ENCODE results near the gene PTPN6.
A peak's percentile ranks its signal among the peaks of the same experiment; 100 is the strongest.

The PTPN6 gene

DNA sequence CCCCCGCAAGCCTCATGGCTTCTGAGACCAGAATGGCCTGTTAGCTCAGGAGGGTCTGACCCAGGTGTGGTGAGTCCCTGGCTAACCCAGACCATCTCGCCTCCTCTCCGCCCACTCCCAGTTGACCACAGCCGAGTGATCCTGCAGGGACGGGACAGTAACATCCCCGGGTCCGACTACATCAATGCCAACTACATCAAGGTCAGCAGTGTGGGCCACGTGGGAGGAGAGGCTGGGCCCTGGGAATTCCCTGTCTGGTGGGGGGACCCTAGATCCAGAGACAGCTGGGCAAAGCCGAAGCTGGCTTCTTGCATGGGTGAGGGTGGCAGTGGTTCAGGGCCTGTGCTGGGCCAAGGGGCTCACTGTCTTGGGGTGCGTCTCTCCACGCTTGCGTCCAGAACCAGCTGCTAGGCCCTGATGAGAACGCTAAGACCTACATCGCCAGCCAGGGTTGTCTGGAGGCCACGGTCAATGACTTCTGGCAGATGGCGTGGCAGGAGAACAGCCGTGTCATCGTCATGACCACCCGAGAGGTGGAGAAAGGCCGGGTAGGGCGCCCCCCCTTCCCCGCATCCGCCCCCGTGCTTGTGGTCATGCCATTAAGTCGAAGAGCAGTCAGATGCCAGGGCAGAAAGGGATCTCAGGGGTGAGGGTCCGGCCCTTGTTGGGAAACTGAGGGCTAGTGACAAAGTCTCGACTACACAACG lies 5.0 kb downstream of the PTPN6 start:
- no peak for DNase-seq (ENCODE audit: low read depth)

DNA sequence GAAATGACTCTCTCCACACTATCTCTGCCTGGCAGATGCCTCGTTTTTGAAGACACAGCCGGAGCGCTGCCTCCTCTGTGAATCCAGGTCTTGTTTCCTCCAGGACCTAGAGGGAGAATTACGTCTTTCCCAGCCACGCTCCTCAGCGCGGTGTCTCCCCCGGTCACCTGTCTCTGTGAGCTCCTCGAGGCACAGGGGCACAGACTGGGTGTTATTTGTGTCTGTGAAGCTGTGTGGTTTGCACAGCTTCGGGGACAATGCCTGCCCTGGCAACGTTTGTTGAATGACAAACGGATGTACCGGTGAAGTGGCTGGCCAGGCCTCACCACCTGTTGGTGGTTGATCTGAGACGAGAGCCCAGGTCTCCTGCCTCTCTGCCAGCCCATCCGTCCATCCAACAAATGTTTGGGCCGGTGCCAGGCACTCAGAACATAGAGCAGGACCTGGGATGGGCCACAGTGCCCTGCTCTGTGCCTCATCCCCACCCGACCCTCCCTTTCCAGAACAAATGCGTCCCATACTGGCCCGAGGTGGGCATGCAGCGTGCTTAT lies 6.1 kb downstream of the PTPN6 start:
- no peak for DNase-seq (ENCODE audit: low read depth)

DNA sequence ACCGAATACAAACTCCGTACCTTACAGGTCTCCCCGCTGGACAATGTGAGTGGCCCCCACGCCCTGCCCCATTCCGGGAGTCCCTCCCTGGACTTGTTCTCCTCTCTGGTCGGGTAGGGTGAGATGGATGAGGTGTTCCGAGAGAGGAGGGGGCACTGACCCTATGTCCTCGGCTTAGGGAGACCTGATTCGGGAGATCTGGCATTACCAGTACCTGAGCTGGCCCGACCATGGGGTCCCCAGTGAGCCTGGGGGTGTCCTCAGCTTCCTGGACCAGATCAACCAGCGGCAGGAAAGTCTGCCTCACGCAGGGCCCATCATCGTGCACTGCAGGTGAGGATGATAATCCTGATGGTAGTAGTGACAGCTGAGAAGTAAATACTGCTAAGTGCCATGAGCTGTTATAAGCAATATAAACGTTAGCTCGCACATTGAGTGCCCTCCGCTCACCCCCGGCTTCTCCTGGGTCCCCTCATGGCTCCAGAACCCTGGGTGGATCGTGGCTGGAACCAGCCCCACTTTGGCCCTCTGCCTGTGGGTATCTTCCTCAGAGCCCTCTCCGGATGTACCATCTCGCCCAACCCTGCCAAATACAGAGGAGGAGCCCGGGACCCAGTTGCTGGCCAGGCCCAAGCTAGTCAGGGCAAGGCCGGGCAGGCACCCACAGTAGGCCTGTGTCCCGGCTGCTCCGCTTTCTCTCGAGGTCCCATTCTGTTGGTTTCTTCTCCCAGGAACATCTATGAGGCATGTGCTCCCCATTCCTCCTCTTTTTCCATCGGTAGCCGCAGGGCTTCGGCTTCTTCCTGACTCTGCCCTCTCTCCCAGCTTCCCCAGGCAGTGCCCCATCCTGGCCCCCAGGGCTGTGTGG lies 6.8 kb downstream of the PTPN6 start:
- no peak for DNase-seq (ENCODE audit: low read depth)

DNA sequence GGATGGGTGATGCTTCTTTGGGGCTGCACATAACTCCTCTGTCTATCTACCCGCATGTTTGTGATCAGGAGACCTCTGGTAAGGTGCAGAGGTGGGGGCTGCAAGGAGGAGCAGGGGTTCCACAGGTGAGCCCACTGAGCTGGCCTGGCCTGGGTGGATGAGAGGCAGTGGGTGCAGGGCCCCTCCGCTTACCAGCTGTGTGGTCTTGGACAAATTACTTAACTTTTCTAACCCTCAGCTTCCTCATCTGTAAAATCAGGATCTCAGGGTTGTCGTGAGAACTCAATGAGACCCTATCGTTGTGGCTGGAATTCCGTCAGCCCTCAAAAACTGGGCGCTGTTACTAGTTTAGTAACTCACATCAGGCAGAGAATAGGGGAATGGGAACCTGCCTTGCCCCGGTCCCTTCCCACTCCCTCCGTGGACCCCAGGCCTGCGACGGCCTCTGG lies 7.5 kb downstream of the PTPN6 start:
- DNase-seq (ENCODE audit: low read depth): no peak

DNA sequence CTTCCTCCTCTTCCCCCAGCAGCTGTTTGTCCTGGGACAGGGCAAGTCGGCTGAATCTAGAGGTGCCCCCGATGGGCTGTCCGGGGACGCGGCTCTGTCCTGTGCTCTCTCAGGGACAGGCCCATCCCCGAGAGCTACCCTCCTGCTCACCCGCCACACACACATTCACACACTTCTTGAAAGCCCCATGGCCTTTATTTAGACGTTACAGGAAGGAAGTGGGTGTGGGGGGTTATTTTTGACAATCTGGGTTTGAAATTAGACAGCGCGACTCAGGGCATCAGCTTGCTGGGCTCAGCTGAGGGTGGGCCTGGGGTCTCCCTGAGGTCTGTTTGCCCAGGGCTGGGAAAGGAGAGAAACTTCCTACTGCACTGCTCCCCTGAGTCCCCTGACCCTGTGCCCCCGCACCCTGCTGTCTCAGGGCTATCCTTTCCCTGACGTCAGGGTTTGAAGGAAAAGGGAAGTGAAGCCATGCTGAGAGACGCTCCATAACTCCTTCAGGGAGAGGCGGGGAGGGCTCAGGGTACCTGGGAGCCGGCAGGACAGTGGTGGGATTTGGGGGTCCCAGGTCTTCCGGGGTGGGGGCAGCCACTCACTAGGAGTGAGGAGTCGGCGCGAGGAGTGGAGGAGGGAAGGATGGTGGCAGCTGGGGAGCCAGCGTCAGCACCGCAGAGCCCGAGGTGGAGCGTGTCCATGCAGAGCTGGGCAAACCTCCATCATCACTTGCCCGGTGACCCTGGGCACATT lies 8.1 kb downstream of the PTPN6 start:
- DNase-seq (ENCODE audit: low read depth): no peak

DNA sequence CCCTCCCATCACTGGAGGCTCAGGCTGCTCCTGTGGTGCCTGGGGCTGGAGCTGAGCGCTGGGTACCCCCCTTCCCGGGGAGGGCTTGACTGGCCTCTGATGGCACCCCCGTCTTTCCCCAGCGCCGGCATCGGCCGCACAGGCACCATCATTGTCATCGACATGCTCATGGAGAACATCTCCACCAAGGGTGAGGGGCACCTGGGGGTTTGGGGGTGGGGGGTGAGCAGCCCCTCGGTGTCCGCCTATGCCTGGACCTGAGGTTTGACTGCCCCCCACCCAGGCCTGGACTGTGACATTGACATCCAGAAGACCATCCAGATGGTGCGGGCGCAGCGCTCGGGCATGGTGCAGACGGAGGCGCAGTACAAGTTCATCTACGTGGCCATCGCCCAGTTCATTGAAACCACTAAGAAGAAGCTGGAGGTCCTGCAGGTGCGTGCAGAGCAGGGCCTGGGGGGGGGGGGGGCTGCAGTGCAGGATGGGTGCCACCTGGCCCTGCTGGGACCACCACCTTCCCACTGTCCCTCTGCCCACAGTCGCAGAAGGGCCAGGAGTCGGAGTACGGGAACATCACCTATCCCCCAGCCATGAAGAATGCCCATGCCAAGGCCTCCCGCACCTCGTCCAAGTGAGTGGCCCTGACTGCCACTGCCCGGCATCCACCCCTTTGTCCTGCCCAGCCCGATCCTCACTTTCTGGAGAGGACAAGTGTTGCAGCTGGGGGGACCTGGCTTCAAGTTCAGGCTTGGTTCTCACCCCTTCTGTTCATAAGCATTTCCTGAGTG lies 8.8 kb downstream of the PTPN6 start:
- no peak for DNase-seq (ENCODE audit: low read depth)

DNA sequence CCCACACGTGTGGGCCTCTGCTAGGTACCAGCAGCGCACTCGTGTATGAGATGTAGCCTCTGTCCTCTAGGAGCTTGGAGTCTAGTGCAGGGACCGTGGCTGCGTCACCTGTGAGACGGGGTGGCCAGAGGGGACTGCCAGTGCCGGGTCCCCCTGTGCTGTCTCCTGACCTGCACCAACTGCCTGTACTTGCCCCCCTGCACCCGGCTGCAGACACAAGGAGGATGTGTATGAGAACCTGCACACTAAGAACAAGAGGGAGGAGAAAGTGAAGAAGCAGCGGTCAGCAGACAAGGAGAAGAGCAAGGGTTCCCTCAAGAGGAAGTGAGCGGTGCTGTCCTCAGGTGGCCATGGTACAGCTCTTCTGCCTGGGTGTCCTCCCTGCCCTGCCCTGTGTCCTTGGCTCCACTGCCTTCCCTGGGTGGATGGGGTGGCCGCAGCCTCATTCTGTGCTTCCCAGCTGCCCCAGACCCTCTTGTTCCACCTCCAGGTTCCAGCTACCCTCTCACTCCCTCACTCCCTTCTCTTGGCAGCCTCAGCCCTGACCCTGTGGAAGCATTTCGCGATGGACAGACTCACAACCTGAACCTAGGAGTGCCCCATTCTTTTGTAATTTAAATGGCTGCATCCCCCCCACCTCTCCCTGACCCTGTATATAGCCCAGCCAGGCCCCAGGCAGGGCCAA lies 9.6 kb downstream of the PTPN6 start:
- DNase-seq (ENCODE audit: low read depth): no peak

DNA sequence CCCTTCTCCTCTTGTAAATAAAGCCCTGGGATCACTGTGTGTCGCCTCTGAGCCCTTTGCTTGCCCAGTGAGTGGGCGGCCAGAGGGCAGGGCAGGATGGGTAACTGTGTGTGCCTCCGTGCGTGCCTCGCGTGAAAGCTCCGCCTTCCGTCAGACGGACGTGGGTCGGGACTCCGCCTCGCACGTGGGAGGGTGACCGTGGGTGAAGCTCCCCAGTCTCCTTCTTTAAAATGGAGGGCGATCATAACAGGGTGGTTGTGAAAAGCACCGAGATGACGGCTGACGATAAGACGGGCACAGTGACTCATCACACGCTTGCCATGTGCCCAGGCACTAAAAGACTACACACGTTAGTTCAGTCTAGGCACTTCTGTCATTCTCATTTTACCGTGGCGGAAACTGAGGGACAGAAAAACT lies 10.1 kb downstream of the PTPN6 start:
- peak; percentile 33 for DNase-seq (ENCODE audit: low read depth)

DNA sequence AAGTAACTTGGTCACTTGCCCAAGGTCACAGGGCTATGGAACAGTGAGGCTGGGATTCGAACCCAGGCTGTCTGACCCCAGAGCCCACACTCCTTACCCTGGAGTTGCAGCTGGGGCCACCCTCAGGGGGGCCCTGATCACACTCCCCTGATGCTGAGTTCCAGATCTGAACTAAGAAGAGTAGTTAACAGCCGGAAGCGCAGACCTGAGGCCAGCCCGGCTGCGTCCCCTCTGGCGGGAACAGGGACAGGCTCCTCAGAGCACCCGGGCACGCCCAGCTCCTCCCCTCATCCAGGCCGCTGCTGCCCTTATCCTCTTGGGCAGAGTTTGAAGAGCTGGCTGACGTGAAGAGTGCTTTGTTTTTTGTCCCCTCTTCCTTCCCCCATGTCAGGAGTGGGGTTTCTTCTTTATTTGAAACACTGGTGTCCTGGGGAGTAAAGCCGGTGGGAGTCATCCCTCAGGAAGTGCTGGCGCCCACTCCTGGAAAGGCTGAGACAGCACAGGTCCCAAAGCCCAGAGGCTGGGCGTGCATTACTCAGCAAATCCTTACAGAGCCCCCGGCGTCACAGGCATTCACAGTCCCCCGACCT lies 10.6 kb downstream of the PTPN6 start:
- DNase-seq (ENCODE audit: low read depth): peak; percentile 51

DNA sequence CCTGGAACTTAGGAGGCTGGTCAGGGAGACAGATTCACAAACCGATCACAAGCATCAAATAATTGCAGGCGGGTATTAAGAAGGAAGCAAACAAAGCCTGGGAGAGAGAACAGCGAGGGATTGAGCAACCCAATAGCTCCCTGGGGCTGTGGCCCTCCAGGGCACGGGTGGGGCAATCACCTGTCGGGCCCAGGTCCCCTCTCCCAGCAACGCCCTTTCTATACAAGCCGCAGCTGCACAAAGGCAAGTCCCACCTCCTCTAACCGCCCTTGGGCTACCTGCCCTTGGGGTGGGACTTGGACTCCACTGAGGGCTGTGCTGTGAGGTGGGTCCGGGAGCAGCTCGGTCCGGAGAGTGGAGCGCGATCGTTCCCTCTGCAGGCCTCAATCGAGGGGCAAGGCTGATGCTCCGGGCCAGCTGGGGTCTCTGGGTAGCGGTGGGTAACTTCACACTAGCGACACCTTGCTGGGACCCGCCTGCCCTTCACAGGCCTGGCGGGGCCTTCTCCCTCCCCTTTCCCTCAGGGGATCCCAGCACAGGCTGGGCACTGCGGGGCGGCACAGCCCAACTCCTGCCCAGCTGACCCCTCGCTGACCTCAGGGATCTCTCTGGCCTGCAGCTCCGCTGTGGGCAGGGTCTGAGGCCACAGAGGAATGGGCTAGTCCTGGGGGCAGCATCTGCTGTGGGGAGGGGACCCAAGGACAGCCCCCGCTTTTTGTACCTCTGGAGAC lies 11.3 kb downstream of the PTPN6 start:
- no peak for DNase-seq (ENCODE audit: low read depth)

DNA sequence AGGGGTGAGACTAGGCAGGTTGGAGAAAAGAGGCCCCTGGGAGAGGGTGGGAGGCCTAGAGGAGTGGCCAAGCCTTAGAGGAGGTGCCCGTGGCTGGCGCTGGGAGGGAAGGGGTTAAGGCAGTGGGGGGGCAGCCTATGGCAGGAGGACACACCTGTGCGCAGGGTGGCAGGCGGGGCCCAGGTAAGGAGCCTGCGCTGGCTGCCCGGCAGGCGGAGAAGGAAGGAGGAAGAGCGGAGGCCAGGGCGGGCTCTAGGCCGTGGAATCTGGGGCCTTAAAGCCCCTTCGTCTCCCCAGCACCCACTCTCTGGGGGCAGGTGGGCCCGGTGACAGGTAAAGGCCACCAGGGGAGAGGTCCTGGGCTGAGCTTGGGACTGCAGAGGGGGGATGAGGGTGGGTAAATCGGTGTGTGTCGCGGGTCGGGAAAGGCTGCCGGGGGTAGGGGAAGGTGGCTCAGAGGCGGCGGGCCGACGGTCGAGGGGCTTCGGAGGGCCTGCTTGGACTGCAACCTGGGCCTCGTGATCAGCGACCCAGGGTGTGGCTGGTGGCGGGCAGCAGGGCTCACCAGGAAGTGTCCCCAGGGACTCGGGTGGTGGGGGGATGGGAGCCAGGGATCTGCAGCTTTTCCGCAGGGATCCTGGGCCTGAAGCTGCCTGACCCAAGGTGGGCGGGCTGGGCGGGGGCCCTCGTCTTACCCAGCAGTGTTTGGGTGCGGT lies 12.0 kb downstream of the PTPN6 start:
- no peak for DNase-seq (ENCODE audit: low read depth)

DNA sequence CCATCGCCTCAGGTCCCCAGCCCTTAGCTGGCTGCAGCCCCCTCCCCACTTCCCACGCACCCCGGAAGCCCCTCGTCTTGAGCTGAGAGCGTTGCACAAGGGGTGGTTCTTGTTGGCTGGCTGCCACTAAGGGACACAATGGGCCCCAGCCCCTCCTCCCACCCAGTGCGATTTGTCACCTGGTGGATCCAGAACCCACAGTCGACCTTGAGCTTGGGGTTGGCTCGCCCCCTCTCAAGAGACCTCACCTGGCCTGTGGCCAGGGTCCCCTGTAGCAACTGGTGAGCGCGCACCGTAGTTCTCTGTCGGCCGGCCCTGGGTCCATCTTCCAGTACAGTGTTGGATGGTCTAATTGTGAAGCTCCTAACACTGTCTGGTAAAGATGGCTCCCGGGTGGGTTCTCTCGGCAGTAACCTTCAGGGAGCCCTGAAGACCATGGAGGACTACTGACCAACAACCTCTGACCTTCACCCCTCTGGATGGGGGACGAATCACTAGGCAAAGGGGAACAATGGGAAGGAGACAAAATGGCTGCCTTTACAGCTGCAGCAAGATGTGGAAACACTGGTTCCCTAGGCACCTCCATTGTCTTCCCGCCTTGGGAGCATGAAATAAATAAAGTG lies 12.7 kb downstream of the PTPN6 start:
- no peak for DNase-seq (ENCODE audit: low read depth)

DNA sequence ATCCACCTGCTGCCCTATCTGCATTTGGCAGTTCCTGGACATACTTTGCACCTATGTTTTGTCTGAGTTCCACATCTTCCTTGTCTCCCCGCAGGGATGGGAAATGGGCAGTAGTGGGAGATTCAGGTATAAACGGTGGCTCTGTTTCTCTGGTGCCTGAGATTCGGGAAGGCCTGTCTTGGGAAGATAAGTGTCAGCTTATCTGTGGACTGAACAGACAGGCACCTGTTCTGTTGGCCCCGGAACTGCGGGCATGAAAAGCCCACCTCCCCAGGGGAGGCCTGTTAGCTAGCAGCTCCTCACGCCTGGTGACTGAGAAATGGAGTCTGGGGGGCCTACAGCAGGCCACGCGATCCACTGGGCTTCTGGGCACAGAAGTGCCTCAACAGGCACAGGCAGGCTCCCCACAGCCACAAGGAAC lies 13.5 kb downstream of the PTPN6 start:
- DNase-seq (ENCODE audit: low read depth): no peak

DNA sequence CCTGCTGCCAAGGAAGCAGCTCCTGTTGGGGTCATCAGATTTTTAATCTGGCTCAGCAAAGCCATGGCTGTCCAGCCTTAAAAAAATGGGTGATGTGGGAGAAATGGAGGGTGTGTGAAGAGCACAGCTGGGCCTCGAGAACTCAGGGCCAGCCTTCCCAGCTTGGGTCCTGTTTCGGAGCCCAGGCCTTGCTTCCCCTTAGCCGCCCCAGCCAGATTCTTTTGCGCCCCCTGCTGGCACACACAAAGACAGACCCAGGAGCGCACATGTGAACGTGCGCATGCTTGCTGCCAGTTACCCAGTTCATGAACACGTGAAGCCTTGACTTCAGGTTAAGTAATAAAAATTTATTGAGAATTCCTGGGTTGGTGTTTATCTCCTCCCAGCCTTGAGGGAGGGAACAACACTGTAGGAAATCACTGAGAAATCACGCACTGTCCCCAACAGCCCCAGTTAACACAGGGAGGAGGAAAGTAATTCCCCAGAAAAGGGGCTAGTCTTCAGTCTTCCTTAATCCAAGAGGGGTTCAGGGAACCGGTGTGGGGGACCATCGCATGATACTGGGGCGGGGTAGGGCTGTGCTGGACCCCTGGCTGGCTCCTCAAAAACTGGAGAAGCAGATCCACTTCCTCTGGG lies 14.0 kb downstream of the PTPN6 start:
- no peak for DNase-seq (ENCODE audit: low read depth)

DNA sequence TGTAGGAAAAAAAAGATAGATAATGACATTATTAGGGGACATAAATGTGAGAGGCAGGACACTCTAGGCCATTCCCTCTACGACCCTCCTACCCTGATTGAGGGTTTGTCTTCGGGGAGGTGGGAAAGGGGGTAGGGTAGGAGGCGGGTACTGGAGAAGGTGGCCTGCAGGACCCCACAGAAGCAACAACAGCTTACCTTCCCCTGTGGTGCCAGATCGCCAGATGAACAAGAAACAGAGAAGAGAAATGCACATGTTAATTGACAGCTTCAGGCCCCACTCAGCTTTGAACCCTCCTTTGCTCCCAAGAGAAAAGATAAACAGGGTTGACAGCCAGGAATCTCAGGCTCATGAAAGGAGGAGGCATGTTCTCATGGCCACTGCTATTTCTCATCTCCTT lies 14.6 kb downstream of the PTPN6 start:
- DNase-seq (ENCODE audit: low read depth): no peak

DNA sequence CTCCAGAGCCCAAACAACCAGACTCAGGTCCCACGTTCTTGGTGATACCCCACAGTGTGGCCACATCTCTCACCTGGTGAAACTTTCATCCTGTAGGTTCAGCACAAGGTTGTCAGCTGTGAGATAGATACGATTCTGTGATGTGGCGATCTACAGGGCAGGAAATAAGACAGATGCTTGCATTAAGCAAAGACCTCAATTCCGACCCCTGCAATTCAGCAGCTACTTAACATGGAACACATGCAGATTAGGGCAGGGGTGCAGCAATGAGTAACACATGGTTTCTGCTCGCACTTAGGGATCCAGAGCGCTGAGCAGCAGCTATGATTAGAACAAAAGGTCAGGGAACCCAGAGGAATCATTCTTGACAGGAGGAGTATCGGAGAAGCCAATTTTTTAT lies 15.2 kb downstream of the PTPN6 start:
- DNase-seq (ENCODE audit: low read depth): no peak

DNA sequence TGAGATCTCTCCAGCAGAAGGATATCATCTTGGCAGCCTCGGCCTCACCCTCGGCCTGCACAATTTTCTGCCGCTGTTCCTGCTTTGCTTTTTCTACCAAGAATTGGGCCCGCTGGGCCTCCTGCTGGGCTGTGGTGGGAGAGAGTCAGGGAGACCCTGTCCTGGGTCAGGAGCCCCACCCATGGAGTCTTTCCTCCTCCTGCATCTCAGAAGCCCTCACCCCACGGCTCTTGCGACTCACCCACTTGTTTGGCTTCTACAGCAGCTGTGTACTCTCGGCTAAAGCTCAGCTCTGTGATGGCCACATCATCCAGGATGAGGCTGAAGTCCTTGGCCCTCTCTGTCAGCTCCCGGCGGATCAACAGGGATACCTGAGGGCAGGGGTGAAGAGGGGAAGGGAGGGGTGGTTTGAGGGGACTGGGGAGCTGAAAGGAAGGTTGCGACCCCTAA lies 16.5 kb downstream of the PTPN6 start:
- DNase-seq (ENCODE audit: low read depth): no peak

DNA sequence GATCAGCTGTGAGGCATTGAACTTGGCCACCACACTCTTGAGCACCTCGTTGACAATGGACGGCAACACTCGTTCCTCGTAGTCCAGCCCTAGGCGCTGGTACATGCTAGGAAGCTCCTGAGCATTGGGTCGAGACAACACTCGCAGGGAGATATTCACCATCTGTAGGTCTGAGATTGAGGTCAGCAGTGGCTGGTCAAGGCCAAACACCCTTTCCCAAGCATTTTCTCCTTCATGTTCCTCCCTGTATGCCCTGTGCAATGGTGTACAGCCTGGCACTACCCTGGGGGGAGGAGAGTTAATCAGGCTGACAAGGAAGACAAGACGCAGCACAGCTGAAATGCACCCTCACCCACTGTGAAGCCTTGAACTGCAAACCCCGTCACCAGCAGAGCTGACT lies 17.3 kb downstream of the PTPN6 start:
- DNase-seq (ENCODE audit: low read depth): no peak
